ENCODE data around the gene FMNL2.

FMNL2 gene

GRCh38 chr2:152426801-152427200 lies 91.8 kb downstream of the FMNL2 start:
- no peak for DNase-seq (ENCODE audit: low read depth in 2 of 2)

GRCh38 chr2:152427902-152428301 lies 92.9 kb downstream of the FMNL2 start:
- DNase-seq (ENCODE audit: low read depth in 2 of 2) = no peak

- no peak for DNase-seq (ENCODE audit: low read depth in 2 of 2)
These were observed 94.0 kb downstream of the FMNL2 start for GRCh38 chr2:152428800-152429582.

GRCh38 chr2:152430876-152431275 lies 95.9 kb downstream of the FMNL2 start:
- DNase-seq (ENCODE audit: low read depth in 2 of 2) = no peak

GRCh38 chr2:152431370-152432098 lies 96.6 kb downstream of the FMNL2 start:
- DNase-seq (ENCODE audit: low read depth in 2 of 2) = no peak

- DNase-seq (ENCODE audit: low read depth in 2 of 2) = no peak
These were observed 97.3 kb downstream of the FMNL2 start for GRCh38 chr2:152432206-152432653.

GRCh38 chr2:152432765-152433164 lies 97.8 kb downstream of the FMNL2 start:
- no peak for DNase-seq (ENCODE audit: low read depth in 2 of 2)

- DNase-seq (ENCODE audit: low read depth in 2 of 2) = no peak
These were observed 98.3 kb downstream of the FMNL2 start for GRCh38 chr2:152433289-152433688.

- no peak for DNase-seq (ENCODE audit: low read depth in 2 of 2)
These were observed 98.8 kb downstream of the FMNL2 start for GRCh38 chr2:152433791-152434190.

- no peak for DNase-seq (ENCODE audit: low read depth in 2 of 2)
These were observed 99.6 kb downstream of the FMNL2 start for GRCh38 chr2:152434395-152435182.

- DNase-seq (ENCODE audit: low read depth in 2 of 2) = no peak
These were observed 101.2 kb downstream of the FMNL2 start for GRCh38 chr2:152436148-152436547.

GRCh38 chr2:152437276-152438108 lies 102.5 kb downstream of the FMNL2 start:
- DNase-seq (ENCODE audit: low read depth in 2 of 2) = no peak

- no peak for DNase-seq (ENCODE audit: low read depth in 2 of 2)
These were observed 105.1 kb downstream of the FMNL2 start for GRCh38 chr2:152440049-152440448.

- no peak for DNase-seq (ENCODE audit: low read depth in 2 of 2)
These were observed 105.5 kb downstream of the FMNL2 start for GRCh38 chr2:152440460-152440859.

- no peak for DNase-seq (ENCODE audit: low read depth in 2 of 2)
These were observed 107.0 kb downstream of the FMNL2 start for GRCh38 chr2:152441961-152442360.

GRCh38 chr2:152443771-152444170 lies 108.8 kb downstream of the FMNL2 start:
- no peak for DNase-seq (ENCODE audit: low read depth in 2 of 2)

- DNase-seq (ENCODE audit: low read depth in 2 of 2) = no peak
These were observed 109.5 kb downstream of the FMNL2 start for GRCh38 chr2:152444448-152444847.

- DNase-seq (ENCODE audit: low read depth in 2 of 2) = no peak
These were observed 110.4 kb downstream of the FMNL2 start for GRCh38 chr2:152445375-152445774.

GRCh38 chr2:152445791-152446201 lies 110.8 kb downstream of the FMNL2 start:
- no peak for DNase-seq (ENCODE audit: low read depth in 2 of 2)

GRCh38 chr2:152446213-152446612 lies 111.2 kb downstream of the FMNL2 start:
- no peak for DNase-seq (ENCODE audit: low read depth in 2 of 2)

- no peak for DNase-seq (ENCODE audit: low read depth in 2 of 2)
These were observed 112.9 kb downstream of the FMNL2 start for GRCh38 chr2:152447897-152448296.

Measured in stimulated activated CD8-positive, alpha-beta memory T cell treated with anti-CD3 and anti-CD28 coated beads, Interleukin-7, amount 100 ng/mL, for 1 hour (primary cell).